AG10803 (cell line): ENCODE results near the gene C17orf100.

Source experiments
- DNase-seq: peaks from one replicate; pipeline ENCODE4 v3.0.0; 2010; ENCODE audit warnings: low read depth
- H3K4me3 ChIP-seq: 2 replicates; pipeline ENCODE4 v1.5.1; 2011; ENCODE audit warnings: mild to moderate bottlenecking, low read length, control low read depth
- CTCF ChIP-seq: conservative IDR thresholded peaks from 2 replicates; pipeline ENCODE4 v1.5.1; 2011; ENCODE audit warnings: mild to moderate bottlenecking, low read length, control low read depth, inconsistent platforms

The C17orf100 gene

GRCh38 chr17:6674586-6674985, 23.0 kb downstream of the C17orf100 start:
- H3K4me3 ChIP-seq: no peak overlapping the region
- no peak for DNase-seq
- TF ChIP-seq CTCF: no peak

- no peak for DNase-seq
Measured at GRCh38 chr17:6675201-6675825, 23.8 kb downstream of the C17orf100 start.

GRCh38 chr17:6676802-6677157, 25.2 kb downstream of the C17orf100 start:
- TF ChIP-seq CTCF: no peak
- H3K4me3 ChIP-seq: no peak overlapping the region
- DNase-seq: no peak

More at GRCh38 chr17:6675201-6675825, 23.8 kb downstream of the C17orf100 start:
- no peak for TF ChIP-seq CTCF
- H3K4me3 ChIP-seq: no peak overlapping the region

GRCh38 chr17:6677158-6677831, 25.7 kb downstream of the C17orf100 start:
- TF ChIP-seq CTCF: no peak
- peak; percentile 48 for DNase-seq
- no peak overlapping the region for H3K4me3 ChIP-seq

- no peak for TF ChIP-seq CTCF
- no peak for DNase-seq
- no peak overlapping the region for H3K4me3 ChIP-seq
Measured at GRCh38 chr17:6677946-6678345, 26.4 kb downstream of the C17orf100 start.

- no peak for DNase-seq
- H3K4me3 ChIP-seq: no peak overlapping the region
- no peak for TF ChIP-seq CTCF
Measured at GRCh38 chr17:6679241-6679640, 27.7 kb downstream of the C17orf100 start.

GRCh38 chr17:6681176-6681575, 29.6 kb downstream of the C17orf100 start:
- H3K4me3 ChIP-seq: no peak overlapping the region
- DNase-seq: no peak
- no peak for TF ChIP-seq CTCF
